Spinal cord (tissue), 10 donors: ENCODE data around the gene RASA4B. TPM values are rescaled to one million over a fixed set of nuclear protein-coding genes. Genes with fewer than 3 reads are reported as not detected.
A peak's percentile ranks its signal among the peaks of the same experiment; 100 is the strongest.
"Not testable (repeated sequence)": the region's sequence is repeated elsewhere in the genome, so short reads cannot be mapped to it uniquely, and the experiment has no call there.

Experiments used
- DNase-seq, 6 donors: peaks; one replicate each; pipeline versions ENCODE4 v3.0.0 to v3.0.0-alpha.2; 2013 to 2015; ENCODE audit warnings: low spot score in 6 of 6, low read depth in 4 of 6
- H3K27ac ChIP-seq: one replicate; pipeline ENCODE4 v1.5.1; 2013; ENCODE audit warnings: low read depth, low read length, control low read depth
- H3K27me3 ChIP-seq: one replicate; pipeline ENCODE4 v1.6.1; 2013; ENCODE audit warnings: low read length; ENCODE audit not compliant: control insufficient read depth, insufficient read depth
- H3K36me3 ChIP-seq: one replicate; pipeline ENCODE4 v1.6.1; 2013; ENCODE audit warnings: low read length; ENCODE audit not compliant: control insufficient read depth, insufficient read depth
- H3K4me1 ChIP-seq: one replicate; pipeline ENCODE4 v1.6.1; 2013; ENCODE audit warnings: low read length; ENCODE audit not compliant: control insufficient read depth, insufficient read depth
- H3K4me3 ChIP-seq: one replicate; pipeline ENCODE4 v1.5.1; 2013; ENCODE audit warnings: low read depth, low read length, control low read depth
- H3K9me3 ChIP-seq: one replicate; pipeline ENCODE4 v1.6.1; 2013; ENCODE audit warnings: low read length; ENCODE audit not compliant: control insufficient read depth, insufficient read depth
- WGBS: methylation state at CpG from one replicate; pipeline ENCODE4 v1.1.5; 2013; ENCODE audit warnings: missing lambda C conversion rate; ENCODE audit not compliant: insufficient coverage; 5-methylcytosine and 5-hydroxymethylcytosine counted together
- polyA plus RNA-seq, 2 donors: library from polyadenylated mRNA; unstranded; fragments of 120-200 nt; gene quantifications; one replicate each; pipeline ENCODE4 v1.2.1, GENCODE V29; 2013; ENCODE audit not compliant: insufficient read length in 2 of 2
- total RNA-seq, 2 donors: library from RNA; depleted of rRNA in 1 of 2; stranded (reverse); fragments of 120-200 nt in 1 of 2; fragments of >200 nt in 1 of 2; gene quantifications; one replicate each; pipeline versions ENCODE4 v1.2.3 to v1.2.4, GENCODE V29; 2013 to 2014
- donor health status: healthy.

Gene RASA4B
- total and polyA plus RNA-seq, 4 donors: 11.1 to 65.3 (median 23.3) TPM

- Histone ChIP-seq H3K4me1 (peaks cover 6% of the 10 kb centered on the region), H3K9me3 (no peaks in the 10 kb centered on the region), H3K36me3 (peaks cover 78% of the 10 kb centered on the region), H3K27me3 (no peaks in the 10 kb centered on the region), H3K4me3 (no peak overlapping the region), H3K27ac (no peak overlapping the region)
- WGBS: 95% methylated on average over 8 of the region's 10 CpGs
- DNase-seq: no peak
Measured at GRCh38 chr7:102456327-102456726, 61.2 kb downstream of the RASA4B start.

DNA sequence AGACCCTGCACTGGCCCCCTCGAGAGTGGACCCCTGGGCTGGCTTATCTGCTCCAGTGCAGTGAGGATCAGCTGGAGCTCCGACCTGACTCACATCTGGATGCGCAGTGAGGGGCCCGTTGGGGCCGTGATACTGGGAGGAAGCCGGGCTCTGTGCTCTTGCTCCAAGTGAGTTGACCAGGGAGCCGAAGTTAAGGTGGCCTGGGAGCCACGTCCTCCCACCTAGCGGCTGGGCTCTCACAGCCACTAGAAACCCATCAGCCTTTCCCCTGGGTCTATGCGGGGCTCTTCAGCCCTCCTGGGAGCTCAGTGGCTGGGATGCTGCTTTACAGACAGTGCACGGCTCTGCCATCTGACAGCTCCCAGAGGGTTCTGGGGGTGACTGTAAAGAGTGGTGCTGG is 62.0 kb downstream of the RASA4B start:
- Histone ChIP-seq H3K4me1 (peaks cover 8% of the 10 kb centered on the region), H3K27ac (no peak overlapping the region), H3K27me3 (no peaks in the 10 kb centered on the region), H3K36me3 (peaks cover 74% of the 10 kb centered on the region), H3K4me3 (no peak overlapping the region), H3K9me3 (no peaks in the 10 kb centered on the region)
- WGBS: 92% methylated on average over 9 of the region's 11 CpGs
- no peak for DNase-seq

GRCh38 chr7:102454932-102455331 is 62.6 kb downstream of the RASA4B start:
- not testable (repeated sequence) for DNase-seq, H3K27ac ChIP-seq, H3K4me1 ChIP-seq, H3K9me3 ChIP-seq, H3K27me3 ChIP-seq, H3K4me3 ChIP-seq
- WGBS: 93% methylated on average over 4 of the region's 10 CpGs
- H3K36me3 ChIP-seq: peaks cover 74% of the 10 kb centered on the region

- Histone ChIP-seq H3K36me3 (peaks cover 71% of the 10 kb centered on the region), H3K9me3 (no peaks in the 10 kb centered on the region), H3K27ac (no peak overlapping the region), H3K4me1 (peaks cover 8% of the 10 kb centered on the region), H3K4me3 (no peak overlapping the region), H3K27me3 (no peaks in the 10 kb centered on the region)
- DNase-seq: no peak
- WGBS: 68% methylated on average over 9 of the region's 12 CpGs
Measured at GRCh38 chr7:102454468-102454867, 63.1 kb downstream of the RASA4B start.

GRCh38 chr7:102453319-102453718 is 64.3 kb downstream of the RASA4B start:
- Histone ChIP-seq H3K9me3 (no peaks in the 10 kb centered on the region), H3K4me1 (peaks cover 8% of the 10 kb centered on the region), H3K4me3 (no peak overlapping the region), H3K36me3 (peaks cover 67% of the 10 kb centered on the region), H3K27me3 (no peaks in the 10 kb centered on the region), H3K27ac (no peak overlapping the region)
- WGBS: 87% methylated on average over 7 of the region's 7 CpGs
- no peak for DNase-seq

- Histone ChIP-seq H3K4me3 (no peak overlapping the region), H3K4me1 (peaks cover 8% of the 10 kb centered on the region), H3K9me3 (no peaks in the 10 kb centered on the region), H3K36me3 (peaks cover 67% of the 10 kb centered on the region), H3K27ac (no peak overlapping the region), H3K27me3 (no peaks in the 10 kb centered on the region)
- WGBS: no CpG with 5 or more reads among the region's 6 CpGs
- no peak for DNase-seq
Measured at GRCh38 chr7:102452451-102452850, 65.1 kb downstream of the RASA4B start.

DNA sequence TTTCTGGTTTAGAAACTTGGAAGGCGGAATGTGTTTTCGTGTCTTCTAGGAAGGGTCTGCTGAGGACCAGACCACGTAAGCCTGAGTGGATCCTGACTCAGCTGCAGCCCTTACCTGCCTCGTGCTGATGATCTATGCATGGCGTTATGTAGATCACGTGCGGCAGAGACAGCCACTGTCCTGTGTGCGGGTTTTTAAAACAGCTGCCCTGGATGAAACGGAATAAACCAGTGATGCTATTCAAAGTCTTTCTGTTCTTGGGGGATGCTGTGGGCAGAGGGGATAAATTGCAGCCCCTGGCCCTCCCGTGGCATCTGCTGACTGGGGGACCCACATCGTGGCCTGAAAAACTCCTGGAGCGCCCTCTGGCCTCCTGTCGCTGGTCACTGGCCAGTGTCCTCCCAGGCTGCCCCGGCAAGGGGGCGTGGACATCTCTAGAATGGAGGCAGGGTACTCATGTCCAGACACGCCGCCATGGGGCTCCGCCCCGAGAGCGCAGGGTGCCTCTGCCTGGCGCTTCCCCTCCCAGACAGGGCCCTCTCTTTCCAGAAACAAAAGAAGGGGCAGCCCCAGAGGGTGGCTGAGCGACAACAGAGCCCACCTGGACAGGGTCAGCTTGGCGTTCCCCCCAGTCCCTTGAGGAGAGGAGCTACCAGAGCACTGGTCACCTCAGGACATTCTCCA is 66.1 kb downstream of the RASA4B start:
- Histone ChIP-seq H3K4me3 (no peak overlapping the region), H3K4me1 (peaks cover 8% of the 10 kb centered on the region), H3K36me3 (peaks cover 67% of the 10 kb centered on the region), H3K9me3 (no peaks in the 10 kb centered on the region), H3K27me3 (no peaks in the 10 kb centered on the region), H3K27ac (no peak overlapping the region)
- DNase-seq: peak in 1 of 6 donors; percentile 23
- WGBS: 40% methylated on average over 23 of the region's 23 CpGs

DNA sequence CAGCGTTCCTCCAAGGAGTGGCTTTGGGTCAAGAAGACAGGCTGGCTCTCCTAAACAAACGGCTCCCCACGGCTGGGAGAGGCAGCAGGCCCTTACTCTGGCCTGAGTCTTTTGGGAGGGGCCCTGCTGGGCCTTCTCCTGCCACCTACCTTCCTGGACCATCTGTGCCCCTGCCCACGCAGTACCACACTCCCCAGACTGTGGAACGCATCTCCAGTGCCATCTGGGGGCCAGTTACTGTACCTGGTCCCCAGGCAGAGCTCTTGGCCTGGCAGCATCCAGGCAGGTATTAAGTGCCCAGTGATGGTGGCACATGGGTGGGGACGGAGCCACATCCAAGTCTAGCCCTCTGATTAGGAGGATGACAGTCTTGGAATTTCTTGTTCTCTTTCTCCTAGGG is 67.3 kb downstream of the RASA4B start:
- WGBS: 75% methylated on average over 6 of the region's 6 CpGs
- no peaks in the 10 kb centered on the region for H3K9me3 ChIP-seq

DNA sequence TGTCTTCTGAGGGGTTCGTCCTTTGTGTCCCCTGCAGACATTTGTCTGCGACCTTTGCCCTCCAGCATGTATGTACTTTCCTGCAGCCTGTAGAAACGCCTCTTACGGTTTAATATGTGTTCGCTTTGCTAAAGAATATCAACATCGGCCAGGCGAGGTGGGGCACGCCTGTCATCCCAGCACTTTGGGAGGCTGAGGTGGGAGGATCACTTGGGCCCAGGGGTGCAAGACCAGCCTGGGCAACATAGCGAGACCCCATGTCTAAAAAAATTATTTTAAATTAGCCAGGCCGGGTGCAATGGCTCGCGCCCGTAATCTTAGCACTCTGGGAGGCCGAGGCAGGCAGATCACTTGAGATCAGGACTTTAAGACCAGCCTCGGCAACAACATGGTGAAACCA is 68.4 kb downstream of the RASA4B start:
- peaks cover 8% of the 10 kb centered on the region for H3K4me1 ChIP-seq
- no peaks in the 10 kb centered on the region for H3K9me3 ChIP-seq
- H3K27me3 ChIP-seq: no peaks in the 10 kb centered on the region
- H3K27ac ChIP-seq: no peak overlapping the region
- WGBS: 97% methylated on average over 10 of the region's 15 CpGs
- peaks cover 65% of the 10 kb centered on the region for H3K36me3 ChIP-seq
- no peak overlapping the region for H3K4me3 ChIP-seq
- no peak for DNase-seq

More for the DNA sequence above, 67.3 kb downstream of the RASA4B start:
- peaks cover 8% of the 10 kb centered on the region for H3K4me1 ChIP-seq
- H3K36me3 ChIP-seq: peaks cover 66% of the 10 kb centered on the region
- no peak overlapping the region for H3K27ac ChIP-seq
- no peak overlapping the region for H3K4me3 ChIP-seq
- H3K27me3 ChIP-seq: no peaks in the 10 kb centered on the region
- no peak for DNase-seq

DNA sequence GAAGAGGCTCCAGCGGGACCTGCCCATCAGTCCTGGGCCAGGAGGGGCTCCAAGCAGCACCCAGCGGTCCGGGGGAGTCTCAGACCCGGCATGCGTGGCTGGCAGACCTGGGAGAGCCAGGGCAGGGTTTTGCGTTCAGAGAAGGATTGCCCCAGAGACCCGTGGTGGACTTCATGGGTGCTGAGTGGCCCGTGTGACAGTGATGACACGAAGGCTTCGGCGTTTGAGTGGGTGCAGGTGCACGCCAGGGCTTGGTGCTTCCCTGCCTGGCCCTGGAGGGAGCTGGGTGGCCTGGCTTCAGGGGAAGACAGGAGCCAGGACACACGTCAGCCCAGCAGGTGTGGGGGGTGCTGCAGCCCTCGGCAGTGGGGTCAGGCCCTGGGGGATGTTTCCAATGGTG is 70.3 kb downstream of the RASA4B start:
- Histone ChIP-seq H3K4me1 (peaks cover 8% of the 10 kb centered on the region), H3K9me3 (no peaks in the 10 kb centered on the region), H3K27me3 (no peaks in the 10 kb centered on the region), H3K4me3 (no peak overlapping the region), H3K27ac (no peak overlapping the region), H3K36me3 (peaks cover 73% of the 10 kb centered on the region)
- 93% methylated on average over 14 of the region's 14 CpGs for WGBS
- no peak for DNase-seq
